NCI-H524 treated with DMSO at 0.1 percent for 48 hours (cell line): ENCODE data around the gene CYP51A1.
"Not testable (repeated sequence)": the region's sequence is repeated elsewhere in the genome, so short reads cannot be mapped to it uniquely, and the experiment has no call there.

Experiments used
- DNase-seq: peaks from one replicate; lab custom pipeline; 2025; lab: John Stamatoyannopoulos, UW

CYP51A1 gene

GRCh38 chr7:92131093-92131492 is 3.2 kb downstream of the CYP51A1 start:
- DNase-seq, result no peak

- DNase-seq, result no peak
Observed at GRCh38 chr7:92121681-92122080, 12.6 kb downstream of the CYP51A1 start.

DNA sequence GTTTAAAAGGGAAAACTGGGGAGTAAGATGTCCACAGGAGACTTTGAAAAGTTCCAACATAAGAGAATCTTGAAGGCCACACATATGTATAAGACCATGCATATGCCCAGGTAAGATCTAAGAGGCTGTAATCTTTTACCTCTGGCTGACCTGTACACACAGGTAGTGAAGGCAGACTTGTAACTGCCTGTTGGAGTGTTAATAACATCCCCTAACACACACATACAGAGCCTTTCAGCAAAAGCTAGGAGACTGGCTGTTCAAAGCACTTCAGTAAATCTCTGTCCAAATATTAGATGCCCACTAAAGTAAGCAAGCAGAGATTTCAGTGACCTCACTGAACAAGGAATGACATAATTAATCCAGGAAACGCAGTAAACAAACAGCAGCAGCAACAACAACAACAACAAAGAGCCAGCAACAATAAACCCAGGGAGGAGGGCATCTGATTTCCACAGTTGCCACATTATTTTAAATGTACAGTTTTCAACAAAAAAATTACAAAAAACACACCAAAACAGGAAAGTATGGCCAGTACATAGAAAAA is 15.0 kb downstream of the CYP51A1 start:
- no peak for DNase-seq

DNA sequence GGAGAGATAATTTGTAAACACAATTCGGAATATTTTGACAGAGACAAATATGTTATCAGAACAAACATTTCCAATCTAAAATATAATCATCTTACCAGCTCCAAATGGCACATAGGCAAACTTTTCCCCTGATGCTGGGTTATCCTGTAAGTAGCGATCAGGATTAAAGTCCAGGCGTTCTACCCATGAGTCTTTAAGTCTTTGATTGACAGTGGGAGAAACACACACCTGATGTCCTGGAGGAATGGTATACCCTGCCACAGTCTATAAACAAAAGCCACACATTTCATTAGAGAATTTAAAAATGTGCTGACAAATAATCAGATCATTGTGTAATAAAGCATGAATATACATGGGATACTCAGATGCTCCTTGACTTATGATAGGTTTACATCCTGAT is 17.3 kb downstream of the CYP51A1 start:
- no peak for DNase-seq

DNA sequence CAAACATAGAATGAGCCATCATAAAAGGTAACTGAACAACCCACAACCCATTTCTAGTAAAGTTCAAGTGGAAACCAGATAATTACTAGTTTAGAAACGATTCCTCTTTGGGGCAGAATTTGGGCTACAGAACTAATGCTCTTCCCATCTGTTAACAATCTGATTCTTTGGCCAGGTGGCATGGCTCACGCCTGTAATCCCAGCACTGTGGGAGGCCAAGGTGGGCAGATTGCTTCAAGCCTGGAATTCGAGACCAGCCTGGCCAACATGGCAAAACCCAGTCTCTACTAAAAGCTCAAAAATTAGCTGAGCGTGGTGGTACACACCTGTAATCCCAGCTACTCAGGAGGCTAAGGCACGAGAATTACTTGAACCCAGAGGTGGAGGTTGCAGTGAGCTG is 18.5 kb downstream of the CYP51A1 start:
- DNase-seq, result peak; percentile 82

- no peak for DNase-seq
Observed at GRCh38 chr7:92110857-92111256, 23.4 kb downstream of the CYP51A1 start.

- no peak for DNase-seq
Observed at GRCh38 chr7:92108821-92109220, 25.5 kb downstream of the CYP51A1 start.

GRCh38 chr7:92102862-92103261 is 31.4 kb downstream of the CYP51A1 start:
- DNase-seq, result not testable (repeated sequence)

- DNase-seq, result no peak
Observed at GRCh38 chr7:92100534-92100933, 33.7 kb downstream of the CYP51A1 start.

DNA sequence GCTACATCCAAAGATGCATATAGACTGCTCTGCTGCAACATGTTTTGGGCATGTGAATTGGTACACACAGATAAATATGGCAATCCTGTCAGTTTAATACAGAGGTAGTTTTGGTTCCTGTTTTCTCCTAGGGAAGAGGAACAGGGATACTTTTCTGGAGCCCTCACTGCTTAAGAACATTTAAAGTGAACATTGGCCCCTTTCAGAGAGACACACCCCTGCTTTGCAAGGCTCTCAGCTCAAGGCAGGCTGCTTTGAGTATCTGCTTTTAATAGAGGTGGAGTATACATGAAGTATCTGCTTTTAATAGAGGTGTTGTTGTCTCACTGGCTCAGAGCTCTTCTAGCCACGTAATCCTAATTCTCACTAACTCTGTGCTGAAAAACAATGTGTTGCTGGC is 38.9 kb downstream of the CYP51A1 start:
- no peak for DNase-seq

- no peak for DNase-seq
Observed at GRCh38 chr7:92092210-92092609, 42.1 kb downstream of the CYP51A1 start.

DNA sequence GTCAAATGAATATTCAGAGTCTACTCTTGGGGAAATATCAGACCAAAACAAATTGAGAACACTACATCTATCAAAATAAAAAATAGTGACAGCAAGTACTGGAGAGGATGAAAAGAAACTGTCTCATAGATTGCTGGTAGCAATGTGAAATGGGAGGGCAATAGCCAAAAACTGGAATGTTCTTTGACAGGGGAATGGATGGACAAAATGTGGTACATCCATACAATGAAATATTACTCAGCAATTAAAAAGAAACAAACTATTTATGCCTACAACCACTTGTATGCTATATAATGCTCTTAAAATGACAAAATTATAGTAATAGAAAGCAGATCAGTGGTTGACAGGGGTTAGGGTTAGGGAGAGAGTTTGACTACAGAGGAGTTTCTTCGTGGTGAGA is 46.0 kb downstream of the CYP51A1 start:
- no peak for DNase-seq

- DNase-seq, result not testable (repeated sequence)
Observed at GRCh38 chr7:92083922-92084321, 50.4 kb downstream of the CYP51A1 start.

DNA sequence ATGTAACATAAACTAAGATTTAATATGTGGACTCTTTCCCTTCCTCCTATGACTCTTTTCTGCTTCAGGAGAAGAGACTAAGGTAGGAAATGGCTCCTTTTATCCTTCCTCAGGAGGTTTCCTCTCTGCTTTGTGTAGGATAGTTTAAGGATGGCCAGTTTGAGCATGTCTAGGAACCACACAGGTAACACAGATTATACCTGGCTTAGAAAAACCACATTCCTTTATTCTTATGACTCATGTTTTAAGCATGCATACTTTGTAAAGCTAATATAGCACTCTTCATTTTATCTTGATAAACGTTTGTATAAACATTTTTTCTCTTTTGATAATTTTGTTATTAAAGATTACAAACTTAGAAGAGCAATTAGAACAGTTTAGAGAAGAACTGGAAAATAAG is 57.8 kb downstream of the CYP51A1 start:
- DNase-seq, result no peak

DNA sequence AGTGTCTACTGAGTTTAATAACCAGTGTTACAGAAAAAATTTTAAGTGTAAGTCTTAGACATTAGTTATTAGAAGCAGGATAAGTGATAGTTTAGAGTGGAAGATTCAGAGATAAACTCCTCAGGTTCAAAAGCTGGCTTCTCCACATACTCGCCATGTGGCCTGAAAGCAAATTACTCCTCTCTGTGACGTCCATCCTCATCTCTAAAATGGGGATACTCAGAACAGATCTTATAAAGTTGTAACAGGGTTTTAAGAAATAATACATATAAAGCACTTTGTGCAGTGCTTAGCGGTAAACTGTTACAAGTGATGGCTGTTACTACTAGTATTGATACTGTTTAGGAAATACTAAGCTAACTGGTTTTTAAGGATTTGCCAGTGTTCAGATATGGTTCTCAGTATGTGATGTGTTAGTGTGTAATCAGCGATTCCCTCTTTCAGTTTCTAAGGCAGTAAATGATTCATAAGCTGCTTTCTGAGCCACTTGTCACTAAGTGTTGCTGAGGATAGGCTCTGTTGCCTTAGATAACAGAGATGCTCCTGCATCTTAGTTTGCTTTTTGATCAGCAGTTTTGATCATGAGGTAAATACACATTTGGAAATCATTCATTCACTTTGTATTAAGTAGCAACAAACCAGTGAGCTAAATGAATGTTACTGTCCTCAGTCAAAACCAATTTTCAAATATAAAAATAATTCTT is 58.7 kb downstream of the CYP51A1 start:
- DNase-seq, result no peak

GRCh38 chr7:92072708-92073107 is 61.6 kb downstream of the CYP51A1 start:
- no peak for DNase-seq

DNA sequence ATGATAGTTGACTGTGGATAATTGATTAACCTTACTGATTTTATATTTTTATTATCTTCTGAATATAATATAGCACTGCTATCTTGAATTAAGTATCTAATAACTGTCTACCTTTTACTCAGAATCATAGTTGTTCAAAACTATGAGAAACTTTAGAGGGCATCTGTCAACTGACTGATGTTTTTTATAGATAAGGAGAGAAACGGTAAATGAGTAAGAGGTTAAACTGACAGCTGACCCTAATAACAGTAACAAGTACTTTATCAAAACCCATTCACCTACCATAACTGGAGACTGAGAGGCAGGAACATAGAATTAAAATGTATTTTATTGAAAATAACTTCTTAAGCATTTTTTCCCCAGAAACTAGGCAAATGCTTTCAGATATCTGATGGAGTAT is 62.2 kb downstream of the CYP51A1 start:
- DNase-seq, result no peak

DNA sequence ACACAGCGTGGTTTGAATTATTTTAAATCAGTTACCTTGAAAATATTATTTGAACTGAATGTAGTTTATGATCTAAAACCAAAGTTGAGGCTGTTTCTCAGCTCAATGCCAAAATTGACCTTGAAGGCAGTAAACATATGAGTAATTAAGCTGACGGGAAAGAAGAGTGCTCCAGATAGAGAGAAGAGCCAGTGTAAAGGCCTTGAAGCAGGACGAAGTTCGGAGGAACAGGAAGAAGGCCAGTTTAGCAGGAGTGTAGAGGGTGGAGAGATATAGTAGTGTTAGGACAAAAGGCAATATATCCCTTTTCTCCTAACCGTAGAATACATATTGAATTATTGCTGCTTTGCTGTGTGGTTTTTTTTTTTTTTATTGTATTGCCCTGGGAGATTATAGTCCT is 63.2 kb downstream of the CYP51A1 start:
- no peak for DNase-seq

DNA sequence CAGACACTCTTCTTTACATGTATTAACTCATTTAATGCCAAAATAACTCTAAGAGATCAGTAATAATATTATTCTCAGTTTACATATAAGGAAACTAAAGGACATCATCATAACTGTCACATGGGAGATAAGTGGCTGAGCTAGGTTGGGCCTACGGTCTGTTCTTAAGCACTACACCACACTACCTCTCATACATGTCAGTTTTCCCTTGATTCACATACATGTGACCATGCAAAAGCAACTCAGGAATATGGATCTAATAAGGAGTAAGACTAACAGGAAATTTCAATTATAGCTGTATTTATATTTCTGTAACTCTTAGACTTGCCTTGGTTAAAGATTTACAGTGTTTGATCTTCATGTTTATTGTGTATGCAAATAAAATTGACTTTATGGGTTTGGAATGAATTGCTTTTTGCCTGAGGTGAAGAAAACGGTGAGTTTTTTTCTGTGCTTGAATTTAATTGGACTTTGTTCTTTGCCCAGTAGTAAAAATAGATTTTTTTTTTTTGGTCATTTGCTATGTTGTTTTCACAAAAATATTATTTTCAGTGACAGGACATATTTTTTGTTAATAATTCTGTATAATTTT is 69.7 kb downstream of the CYP51A1 start:
- no peak for DNase-seq
